HEK293T (cell line): ENCODE measurements around the gene AKAP6.

ENCODE experiments used
- CTCF ChIA-PET: fragments of 350-600 bp; formaldehyde crosslinking; extraction: SDS; loops from one replicate; lab custom pipeline; 2021; ENCODE audit warnings: antibody characterized with exemption, inconsistent platforms; lab: Yijun Ruan, JAX
- POLR2A ChIA-PET: fragments of 350-600 bp; formaldehyde crosslinking; extraction: SDS; loops from one replicate; lab custom pipeline; 2020; ENCODE audit warnings: antibody characterized with exemption, inconsistent platforms; lab: Yijun Ruan, JAX
- DNase-seq: peaks from one replicate; pipeline ENCODE4 v3.0.0; 2012; ENCODE audit warnings: mixed read lengths; ENCODE audit errors: extremely low spot score
- ARNT ChIP-seq: fragments of 450-650 bp; IDR thresholded peaks from 2 replicates; pipeline ENCODE4 v1.6.1; 2017; ENCODE audit warnings: mild to moderate bottlenecking
- BHLHE40 ChIP-seq: fragments of 450-650 bp; IDR thresholded peaks from 2 replicates; pipeline ENCODE4 v1.6.1; 2016; ENCODE audit warnings: mild to moderate bottlenecking, moderate library complexity, borderline replicate concordance
- CTBP1 ChIP-seq: fragments of 450-650 bp; IDR thresholded peaks from 2 replicates; pipeline ENCODE4 v1.6.1; 2016; ENCODE audit warnings: borderline replicate concordance
- ELF4 ChIP-seq: fragments of 450-650 bp; IDR thresholded peaks from 2 replicates; pipeline ENCODE4 v1.6.1; 2017; ENCODE audit warnings: antibody characterized with exemption
- FOXA1 ChIP-seq: fragments of 450-650 bp; IDR thresholded peaks from 2 replicates; pipeline ENCODE4 v1.6.1; 2016; ENCODE audit warnings: mild to moderate bottlenecking
- FOXK2 ChIP-seq: fragments of 450-650 bp; IDR thresholded peaks from 2 replicates; pipeline ENCODE4 v1.6.1; 2016; ENCODE audit warnings: mild to moderate bottlenecking
- FOXM1 ChIP-seq: fragments of 450-650 bp; IDR thresholded peaks from 2 replicates; pipeline ENCODE4 v1.6.1; 2017; ENCODE audit warnings: mild to moderate bottlenecking, borderline replicate concordance
- HDGF ChIP-seq: fragments of 450-650 bp; IDR thresholded peaks from 2 replicates; pipeline ENCODE4 v1.6.1; 2017; ENCODE audit warnings: antibody characterized with exemption, borderline replicate concordance
- L3MBTL2 ChIP-seq: fragments of 450-650 bp; conservative IDR thresholded peaks from 2 replicates; pipeline ENCODE4 v1.6.1; 2016; ENCODE audit warnings: mild to moderate bottlenecking
- LEF1 ChIP-seq: fragments of 450-650 bp; IDR thresholded peaks from 2 replicates; pipeline ENCODE4 v1.6.1; 2017; ENCODE audit warnings: mild to moderate bottlenecking, borderline replicate concordance
- NFRKB ChIP-seq: fragments of 450-650 bp; IDR thresholded peaks from 2 replicates; pipeline ENCODE4 v1.6.1; 2016; ENCODE audit warnings: mild to moderate bottlenecking, moderate library complexity
- SP1 ChIP-seq: fragments of 450-650 bp; IDR thresholded peaks from 2 replicates; pipeline ENCODE4 v1.6.1; 2017
- SUZ12 ChIP-seq: fragments of 450-650 bp; IDR thresholded peaks from 2 replicates; pipeline ENCODE4 v1.6.1; 2016; ENCODE audit warnings: mild to moderate bottlenecking
- TARDBP ChIP-seq: fragments of 450-650 bp; IDR thresholded peaks from 2 replicates; pipeline ENCODE4 v1.6.1; 2016
- ZNF384 ChIP-seq: fragments of 450-650 bp; IDR thresholded peaks from 2 replicates; pipeline ENCODE4 v1.6.1; 2016
- TF ChIP-seq, protein P1 (sequence below): fragments of 450-650 bp; IDR thresholded peaks from 2 replicates; pipeline ENCODE4 v1.6.1; 2016

AKAP6 gene

DNA sequence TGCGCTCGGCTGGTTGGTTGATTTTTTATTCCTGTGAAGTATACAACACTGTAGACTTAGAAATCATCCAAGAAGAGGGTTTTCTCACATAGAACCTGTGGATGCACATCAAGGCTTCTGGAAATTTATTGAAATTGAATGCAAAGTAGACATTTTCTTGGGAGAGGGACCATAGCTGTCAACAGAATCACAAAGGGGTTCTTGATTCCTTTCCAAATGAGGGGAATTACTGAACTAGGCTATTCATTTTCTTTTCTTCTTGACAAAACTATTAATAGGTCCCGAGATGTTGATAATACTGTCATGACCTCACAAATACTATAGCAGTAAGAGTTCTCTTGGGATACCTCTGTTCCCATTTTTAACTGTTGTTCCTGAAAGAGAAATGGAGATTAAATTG lies 73.9 kb downstream of the AKAP6 start:
- no peak for TF ChIP-seq SUZ12
- TF ChIP-seq NFRKB: no peak
- TF ChIP-seq ZNF384: no peak
- TF ChIP-seq ARNT: no peak
- TF ChIP-seq FOXK2: no peak
- no peak for TF ChIP-seq HDGF
- TF ChIP-seq BHLHE40: no peak
- no peak for TF ChIP-seq CTBP1
- ChIA-PET POLR2A (no interaction called here), CTCF (no interaction called here)
- no peak for DNase-seq

DNA sequence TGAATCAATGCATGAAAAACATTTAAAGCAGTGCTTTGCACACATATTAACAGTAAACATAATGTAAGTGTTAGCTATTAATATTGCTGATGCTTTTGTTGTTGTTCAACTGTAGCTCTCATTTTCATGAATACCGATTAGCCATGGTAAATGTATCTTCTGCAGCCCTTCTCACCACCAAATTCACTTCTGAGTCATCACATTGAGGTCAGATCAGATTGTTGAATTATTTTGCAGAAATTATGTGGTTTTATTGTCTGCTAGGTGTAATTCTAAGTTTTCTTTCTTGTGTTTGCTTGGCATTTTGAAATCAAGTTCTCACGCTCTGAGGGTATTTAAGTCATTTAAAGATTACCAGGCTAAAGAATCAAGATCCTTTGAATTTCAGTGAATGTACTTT lies 74.6 kb downstream of the AKAP6 start:
- TF ChIP-seq SUZ12: no peak
- no peak for TF ChIP-seq FOXM1
- no peak for TF ChIP-seq NFRKB
- TF ChIP-seq, protein P1, sequence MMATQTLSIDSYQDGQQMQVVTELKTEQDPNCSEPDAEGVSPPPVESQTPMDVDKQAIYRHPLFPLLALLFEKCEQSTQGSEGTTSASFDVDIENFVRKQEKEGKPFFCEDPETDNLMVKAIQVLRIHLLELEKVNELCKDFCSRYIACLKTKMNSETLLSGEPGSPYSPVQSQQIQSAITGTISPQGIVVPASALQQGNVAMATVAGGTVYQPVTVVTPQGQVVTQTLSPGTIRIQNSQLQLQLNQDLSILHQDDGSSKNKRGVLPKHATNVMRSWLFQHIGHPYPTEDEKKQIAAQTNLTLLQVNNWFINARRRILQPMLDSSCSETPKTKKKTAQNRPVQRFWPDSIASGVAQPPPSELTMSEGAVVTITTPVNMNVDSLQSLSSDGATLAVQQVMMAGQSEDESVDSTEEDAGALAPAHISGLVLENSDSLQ: no peak
- no peak for TF ChIP-seq FOXK2
- no peak for TF ChIP-seq ZNF384
- no peak for TF ChIP-seq BHLHE40
- TF ChIP-seq FOXA1: no peak
- no peak for TF ChIP-seq ELF4
- no peak for TF ChIP-seq CTBP1
- TF ChIP-seq L3MBTL2: no peak
- TF ChIP-seq HDGF: no peak
- TF ChIP-seq ARNT: no peak
- no peak for DNase-seq
- CTCF ChIA-PET: no interaction called here
- POLR2A ChIA-PET: no interaction called here

DNA sequence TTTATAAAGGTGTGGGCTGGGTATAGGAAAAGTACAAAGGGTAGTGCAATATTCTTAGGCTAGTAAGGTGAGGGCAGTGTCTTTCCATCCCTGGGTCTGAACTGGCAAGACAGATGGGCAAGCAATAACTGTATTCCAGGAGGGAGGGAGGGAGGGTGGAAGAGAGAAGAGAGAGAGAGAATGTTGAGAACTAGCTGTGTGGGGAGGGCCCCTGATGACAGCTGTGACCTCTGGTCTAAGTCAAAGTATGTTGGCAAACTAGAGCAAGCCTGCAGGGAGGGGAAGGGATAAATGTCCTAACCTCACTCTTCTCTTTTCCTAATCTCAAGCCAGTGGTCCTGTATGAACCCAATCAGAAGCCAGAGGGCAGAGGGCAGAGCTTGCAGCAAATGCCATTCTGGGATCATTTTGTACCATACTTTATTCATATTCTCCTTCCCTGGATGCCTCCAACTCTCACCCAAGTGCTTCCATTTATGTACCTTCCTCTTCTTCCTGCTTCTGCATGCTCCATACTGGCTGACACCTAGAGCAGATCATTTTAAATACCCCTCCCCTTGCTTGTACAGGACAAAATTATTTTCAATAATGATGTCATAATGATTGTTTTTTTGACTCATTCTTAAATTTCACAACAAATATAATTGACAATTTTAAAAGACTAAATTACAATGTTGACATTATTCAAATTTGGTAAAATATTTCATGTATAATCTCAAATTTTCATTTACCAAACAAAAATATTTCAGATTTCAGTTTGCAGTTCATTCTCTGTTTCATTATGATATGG lies 75.9 kb downstream of the AKAP6 start:
- TF ChIP-seq FOXM1 (no peak), SP1 (no peak), FOXA1 (no peak), BHLHE40 (no peak), ZNF384 (no peak), SUZ12 (no peak), FOXK2 (no peak), CTBP1 (no peak), ARNT (no peak)
- ChIA-PET CTCF (interaction anchor here (0.7 kb wide), 1 partner anchor 286 kb away, joined by 3 read pairs; no protein-coding TSS in a partner anchor), POLR2A (no interaction called here)
- DNase-seq: no peak

DNA sequence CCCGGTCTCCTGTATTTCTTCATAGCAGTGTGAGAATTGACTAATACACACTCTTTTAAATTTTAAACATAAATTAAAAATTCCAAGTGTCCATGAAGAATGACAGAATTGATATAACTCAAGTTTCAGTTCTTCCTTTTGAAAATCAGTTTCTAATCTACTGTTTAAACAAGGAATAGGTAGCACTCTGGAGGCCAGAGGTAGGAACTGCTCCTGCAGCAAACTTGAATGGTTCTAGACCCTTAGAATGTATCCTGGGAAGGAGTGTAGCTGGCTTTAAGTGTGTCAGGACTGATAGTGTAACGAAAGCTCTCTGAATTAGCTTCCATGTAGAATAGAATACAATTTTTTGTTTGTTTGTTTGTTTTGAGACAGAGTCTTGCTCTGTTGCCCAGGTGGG lies 76.8 kb downstream of the AKAP6 start:
- no peak for DNase-seq
- ChIA-PET CTCF (interaction anchor here (0.7 kb wide), 1 partner anchor 287 kb away, joined by 3 read pairs; no protein-coding TSS in a partner anchor), POLR2A (no interaction called here)
- TF ChIP-seq ELF4 (no peak), HDGF (no peak), ZNF384 (no peak), TARDBP (no peak), SP1 (no peak), CTBP1 (no peak), FOXK2 (no peak), FOXM1 (no peak), ARNT (no peak), NFRKB (no peak), SUZ12 (no peak), FOXA1 (no peak), BHLHE40 (no peak), LEF1 (no peak), L3MBTL2 (no peak)
- TF ChIP-seq, protein P1: no peak

DNA sequence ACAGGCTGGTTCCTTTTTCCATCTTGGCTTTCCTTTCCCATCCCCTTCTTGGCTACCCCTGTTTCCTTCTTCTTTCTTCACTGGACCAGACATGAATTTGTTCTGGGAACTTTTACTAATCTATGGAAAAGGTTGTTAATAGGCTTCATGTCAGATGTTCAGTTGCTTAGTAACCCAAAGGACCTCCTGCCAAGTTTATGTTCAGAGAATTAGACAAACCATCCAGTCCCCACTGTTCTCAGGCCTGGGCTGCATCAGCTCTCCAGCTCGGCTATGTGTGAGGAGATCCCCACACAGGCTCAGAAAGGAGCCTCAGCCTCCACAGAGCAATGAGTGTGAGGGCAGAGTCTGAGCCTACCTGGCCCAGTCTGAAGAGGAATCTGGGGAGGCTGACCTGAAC lies 78.0 kb downstream of the AKAP6 start:
- POLR2A ChIA-PET: no interaction called here
- no peak for TF ChIP-seq SUZ12
- TF ChIP-seq FOXM1: no peak
- no peak for TF ChIP-seq CTBP1
- CTCF ChIA-PET: no interaction called here
- DNase-seq: no peak

DNA sequence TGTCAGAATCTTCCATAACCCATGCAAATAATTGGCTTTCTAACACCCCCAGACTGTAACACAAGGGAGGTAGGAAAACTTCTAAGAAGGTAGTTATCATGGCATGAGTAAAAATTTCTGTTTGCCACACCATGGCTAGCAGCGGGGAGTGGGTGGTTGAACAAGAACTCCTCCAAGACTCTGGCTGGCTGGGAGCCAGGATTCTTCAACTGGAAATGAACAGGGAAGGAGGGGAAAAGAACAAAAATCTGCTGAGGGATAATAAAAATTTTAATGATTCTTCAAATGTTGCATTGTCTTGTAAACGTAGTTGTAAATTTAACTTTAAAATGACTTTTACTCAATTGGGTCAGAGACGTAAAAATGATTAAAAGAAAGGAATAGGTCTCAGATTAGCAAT lies 78.9 kb downstream of the AKAP6 start:
- no peak for DNase-seq
- no peak for TF ChIP-seq TARDBP
- no peak for TF ChIP-seq LEF1
- TF ChIP-seq ARNT: no peak
- TF ChIP-seq HDGF: no peak
- TF ChIP-seq L3MBTL2: no peak
- TF ChIP-seq SUZ12: no peak
- no peak for TF ChIP-seq CTBP1
- TF ChIP-seq FOXM1: no peak
- TF ChIP-seq BHLHE40: no peak
- TF ChIP-seq NFRKB: no peak
- no peak for TF ChIP-seq ZNF384
- TF ChIP-seq FOXA1: no peak
- TF ChIP-seq ELF4: no peak
- TF ChIP-seq FOXK2: no peak
- TF ChIP-seq, protein P1: no peak
- no peak for TF ChIP-seq SP1
- ChIA-PET CTCF (no interaction called here), POLR2A (no interaction called here)
